Measurements from ENCODE around the gene ITPK1. TPM values are rescaled to one million over a fixed set of nuclear protein-coding genes. Genes with fewer than 3 reads are reported as not detected.

Gene ITPK1
- total RNA-seq, 1 experiment from 2014 or later, result 183 TPM

DNA sequence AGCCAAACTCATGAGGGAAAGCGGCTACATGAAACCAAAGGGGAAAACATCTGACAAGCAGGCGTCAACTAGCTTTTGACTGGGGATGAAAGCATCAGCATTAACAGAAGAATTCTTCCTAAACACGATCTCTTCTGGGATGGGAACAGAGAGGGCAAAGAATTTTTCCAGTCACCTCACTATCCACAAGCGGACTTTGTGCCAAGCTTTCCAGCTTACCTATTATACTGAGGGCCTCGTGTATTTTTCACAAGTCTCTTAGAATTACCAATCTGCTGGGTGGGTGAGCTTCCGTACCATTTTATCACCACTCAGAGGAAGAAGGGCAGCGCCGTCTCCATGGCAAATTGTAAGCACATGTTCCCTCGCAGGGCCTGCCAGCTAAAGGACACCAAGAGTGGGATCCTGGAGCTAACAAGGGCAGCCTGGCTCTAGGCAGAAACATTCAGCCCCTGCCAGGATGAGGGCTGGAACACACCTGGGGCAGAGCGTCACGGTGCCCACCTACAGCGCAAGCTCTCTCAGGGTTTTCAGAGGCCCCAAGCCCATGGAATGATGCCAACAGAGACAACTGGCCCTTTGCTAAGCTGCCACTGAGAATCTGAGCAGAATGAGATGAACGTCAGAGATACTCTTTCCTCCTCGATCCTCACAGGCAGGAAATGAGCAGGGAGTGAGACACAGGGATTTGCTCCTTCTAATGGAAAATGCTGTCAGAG lies 118.2 kb downstream of the ITPK1 start:
- no peak for DNase-seq (ENCODE audit: extremely low read depth, low read depth)

DNA sequence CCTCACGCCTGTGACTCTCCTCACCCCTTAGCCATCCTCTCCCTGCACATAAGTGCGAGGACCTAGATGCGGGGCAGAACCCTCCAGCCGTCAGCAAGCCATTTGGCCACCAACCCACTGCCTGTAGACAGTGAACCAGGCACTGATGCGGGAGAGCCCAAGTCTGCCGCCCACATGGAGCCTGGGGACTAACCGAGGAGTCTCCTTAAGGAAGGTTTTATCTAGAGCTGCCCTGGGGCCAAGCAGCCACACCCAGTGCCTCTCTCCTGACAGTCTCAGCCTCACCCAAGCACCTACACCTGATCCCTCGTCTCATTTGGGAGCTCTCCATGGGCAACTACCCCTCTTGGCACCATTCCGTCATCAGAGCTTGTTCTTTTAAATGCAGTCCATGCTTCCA lies 120.1 kb downstream of the ITPK1 start:
- DNase-seq (ENCODE audit: extremely low read depth, low read depth), result no peak

DNA sequence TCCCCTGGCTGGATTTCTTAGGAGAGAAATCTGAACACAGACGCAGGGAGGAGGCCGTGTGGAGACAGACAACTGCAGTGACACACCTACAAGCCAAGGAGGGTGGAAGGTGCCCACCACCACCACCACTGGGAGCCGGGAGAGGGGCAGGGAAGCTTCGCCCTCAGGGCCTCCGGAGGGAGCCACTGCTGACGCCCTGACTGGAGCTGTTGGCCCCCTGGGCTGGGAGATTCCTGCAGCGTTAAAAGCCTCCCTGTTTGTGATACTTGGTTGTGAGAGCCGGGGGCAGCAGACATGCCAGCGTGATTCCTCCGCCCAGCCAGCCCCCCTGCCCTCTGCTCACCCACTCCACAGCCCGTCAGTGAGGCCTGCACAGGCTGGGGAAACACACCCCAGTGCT lies 120.8 kb downstream of the ITPK1 start:
- DNase-seq (ENCODE audit: extremely low read depth, low read depth), result no peak

DNA sequence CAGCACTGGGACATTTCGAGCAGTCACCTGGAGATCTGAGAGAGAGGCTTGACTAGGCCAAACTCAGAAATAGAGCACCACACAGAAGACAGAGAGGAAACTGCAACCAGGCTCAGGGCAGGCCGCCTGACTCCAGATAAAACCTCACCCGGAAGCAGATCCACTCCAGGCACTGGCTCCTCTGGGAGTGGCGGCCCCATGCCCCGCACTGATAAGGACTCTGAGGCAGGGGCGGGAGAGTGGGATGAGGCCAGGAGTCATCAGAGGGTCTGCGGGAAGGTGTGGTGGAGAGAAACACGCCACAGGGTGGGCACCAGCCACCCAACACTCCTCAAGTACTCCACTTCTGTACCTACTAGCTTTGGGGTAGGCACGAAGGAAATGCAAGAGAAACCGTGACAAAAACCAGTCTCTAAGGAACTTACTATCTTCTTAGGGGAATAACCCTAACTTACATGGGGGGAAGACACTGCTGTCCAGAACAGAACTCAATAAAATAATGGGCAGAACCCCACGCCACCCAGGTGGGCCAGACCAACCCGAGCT lies 121.5 kb downstream of the ITPK1 start:
- no peak for DNase-seq (ENCODE audit: extremely low read depth, low read depth)

DNA sequence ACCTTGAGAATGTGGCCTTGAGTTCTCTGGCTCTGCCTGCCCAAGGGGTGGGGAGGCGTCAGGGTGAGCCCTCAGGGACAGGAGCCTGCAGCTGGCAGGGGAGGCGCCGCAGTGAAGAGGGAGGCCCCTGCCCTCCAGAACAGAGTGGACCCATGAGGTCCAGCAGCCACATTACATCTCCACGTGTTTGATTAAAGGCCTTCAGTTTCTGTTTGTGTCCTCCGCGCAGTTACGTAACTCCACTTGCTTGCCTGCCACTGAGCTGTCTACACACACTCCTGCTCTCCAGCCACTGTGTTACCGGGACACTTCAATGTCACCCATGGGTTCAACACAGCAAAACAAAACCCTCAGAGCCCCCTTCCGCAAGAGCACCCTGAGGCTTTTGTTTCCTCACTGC lies 122.4 kb downstream of the ITPK1 start:
- no peak for DNase-seq (ENCODE audit: extremely low read depth, low read depth)

DNA sequence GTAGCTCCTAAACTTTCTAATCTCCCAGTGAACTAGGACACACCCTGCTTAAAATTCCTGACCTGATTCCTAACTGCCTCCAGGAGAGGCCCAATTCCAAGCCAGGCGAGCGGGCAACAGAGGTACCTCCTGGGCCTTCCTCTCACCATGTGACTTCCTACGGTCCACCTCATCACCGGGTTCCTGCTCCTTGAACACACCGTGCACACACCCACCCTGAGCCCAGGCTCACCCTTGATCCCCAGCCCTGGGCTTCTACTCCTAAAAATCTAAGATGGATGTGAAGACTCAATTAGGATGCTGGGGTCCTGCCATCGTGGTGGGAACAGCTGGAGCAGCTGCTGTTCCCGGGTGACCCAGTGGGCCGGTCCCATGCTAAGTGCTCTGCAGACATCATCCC lies 124.2 kb downstream of the ITPK1 start:
- no peak for DNase-seq (ENCODE audit: extremely low read depth, low read depth)

DNA sequence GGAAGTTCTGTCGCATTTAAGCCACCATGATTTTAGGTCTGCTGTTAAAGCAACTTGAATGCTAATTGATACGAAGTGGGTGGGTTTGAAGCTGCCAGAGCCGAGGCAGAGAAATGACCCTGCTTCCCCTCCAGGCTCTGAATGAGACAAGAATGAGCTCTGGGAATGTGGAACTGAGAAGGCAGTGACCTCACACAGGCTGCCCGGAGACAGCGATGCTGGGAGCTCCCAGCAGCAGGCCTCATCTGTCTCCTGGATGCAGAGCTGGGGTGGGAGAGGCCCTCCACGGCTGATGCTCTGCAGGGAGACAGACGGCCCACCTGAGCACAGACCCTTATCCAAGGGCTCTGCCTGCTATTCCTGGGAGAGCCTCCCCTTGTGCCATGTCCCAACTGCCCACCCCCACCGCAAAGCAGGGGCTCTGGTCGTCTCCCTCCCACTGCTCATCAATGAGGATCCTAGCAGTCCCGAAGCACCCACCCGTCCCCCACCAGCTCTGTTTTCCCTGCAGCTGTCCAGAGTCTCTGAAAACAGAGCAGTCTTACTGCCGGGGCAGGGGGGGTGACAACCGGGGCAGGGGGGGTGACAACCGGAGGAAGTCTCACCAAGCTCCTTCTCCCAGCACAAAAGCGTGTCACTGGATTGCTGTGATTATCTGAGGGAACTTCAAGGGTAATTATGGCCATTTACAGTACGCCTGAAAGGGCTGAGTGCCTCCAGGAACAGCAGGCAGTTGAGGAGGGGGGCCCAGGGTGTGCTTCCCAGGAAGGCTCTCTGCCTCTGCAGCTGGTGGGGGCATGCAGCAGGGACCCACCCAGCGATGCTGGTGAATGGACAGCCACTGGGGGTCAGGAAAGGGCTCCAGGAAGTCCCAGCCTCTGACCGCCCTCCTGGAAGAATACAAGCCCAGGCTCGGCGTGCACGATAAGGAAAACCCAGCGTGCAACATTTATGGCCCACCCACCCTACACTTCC lies 125.0 kb downstream of the ITPK1 start:
- DNase-seq (ENCODE audit: extremely low read depth, low read depth), result no peak

DNA sequence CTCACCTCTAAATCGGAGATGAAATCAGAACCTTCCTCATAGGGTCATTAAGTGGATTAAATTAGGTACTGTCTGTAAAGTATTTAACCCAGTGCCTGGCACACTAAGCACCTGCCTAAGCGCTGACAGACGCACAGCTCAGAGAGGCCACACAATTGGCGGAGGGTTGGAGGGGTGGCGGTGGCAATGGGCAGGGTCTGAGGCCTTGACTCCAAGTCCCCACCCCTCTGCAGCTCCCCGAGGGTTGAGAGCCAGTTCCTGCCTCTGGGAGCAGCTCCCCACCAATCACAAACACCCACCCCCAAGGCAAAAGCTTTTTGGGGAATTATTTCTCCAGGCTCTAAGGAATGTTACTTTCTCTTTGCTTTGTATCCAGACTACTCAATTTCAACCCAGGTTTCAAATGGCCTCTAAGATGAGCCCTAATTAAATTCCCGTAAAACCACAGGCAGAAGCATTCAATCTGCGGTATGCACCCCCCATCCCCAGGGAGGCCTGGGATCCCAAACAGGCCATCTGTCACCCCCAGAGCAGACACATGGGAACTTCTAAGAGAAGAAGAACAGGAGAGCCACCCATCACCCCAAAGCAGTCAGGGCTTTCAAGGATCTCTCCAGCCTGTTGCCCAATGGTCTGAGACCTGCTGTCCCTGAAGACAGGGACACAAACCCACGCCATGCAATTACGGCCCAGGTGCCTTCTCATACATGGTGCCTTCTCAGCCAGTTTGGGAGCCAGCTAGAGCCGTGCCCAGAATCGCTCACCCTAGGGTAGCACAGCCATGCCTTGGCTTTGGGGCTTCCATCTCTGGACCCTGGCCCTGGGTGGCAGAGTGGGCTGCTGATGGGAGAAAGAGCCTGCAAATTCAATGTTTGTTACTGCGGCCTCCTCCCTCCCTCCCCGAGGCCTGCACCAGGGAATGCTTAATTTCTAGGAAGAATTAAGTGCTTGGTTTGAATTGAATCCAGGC lies 126.7 kb downstream of the ITPK1 start:
- no peak for DNase-seq (ENCODE audit: extremely low read depth, low read depth)

DNA sequence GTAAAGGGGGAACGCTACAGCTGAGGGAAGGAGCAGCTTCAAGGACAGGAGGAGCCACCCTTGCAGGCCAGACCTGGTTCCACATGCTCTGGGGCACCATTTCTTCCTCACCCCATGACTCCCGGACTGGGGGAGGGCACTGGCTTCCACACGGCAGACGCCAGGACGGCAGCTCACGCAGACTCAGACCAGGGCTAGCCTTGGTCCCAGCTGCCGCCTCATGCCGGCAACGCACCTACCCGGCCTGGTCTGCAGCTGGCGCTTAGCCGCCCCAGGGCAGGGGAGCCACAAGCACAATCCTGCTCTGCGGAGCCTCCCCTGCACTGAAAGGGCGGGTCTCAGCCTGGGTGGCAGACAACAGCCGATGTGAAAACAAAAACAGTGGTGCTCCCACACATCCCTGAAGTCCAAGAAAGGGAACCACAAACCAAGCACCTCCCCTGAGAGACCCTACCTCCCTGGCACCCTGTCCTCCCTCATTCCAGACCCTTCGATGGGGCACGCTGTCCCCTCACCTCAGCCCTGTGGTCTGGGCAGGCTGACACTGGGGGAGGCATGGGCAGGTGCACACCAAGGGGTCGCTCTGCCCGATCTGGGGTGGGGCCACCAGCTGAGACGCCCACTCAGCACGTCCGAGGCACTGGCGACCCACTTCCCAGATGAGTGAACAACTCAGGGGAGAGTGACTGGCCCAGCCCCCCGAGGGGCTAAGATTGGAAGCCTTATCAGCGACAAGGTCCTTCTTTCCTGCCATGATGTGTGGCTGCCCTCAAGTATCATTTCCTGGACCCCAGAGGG lies 127.8 kb downstream of the ITPK1 start:
- no peak for DNase-seq (ENCODE audit: extremely low read depth, low read depth)

DNA sequence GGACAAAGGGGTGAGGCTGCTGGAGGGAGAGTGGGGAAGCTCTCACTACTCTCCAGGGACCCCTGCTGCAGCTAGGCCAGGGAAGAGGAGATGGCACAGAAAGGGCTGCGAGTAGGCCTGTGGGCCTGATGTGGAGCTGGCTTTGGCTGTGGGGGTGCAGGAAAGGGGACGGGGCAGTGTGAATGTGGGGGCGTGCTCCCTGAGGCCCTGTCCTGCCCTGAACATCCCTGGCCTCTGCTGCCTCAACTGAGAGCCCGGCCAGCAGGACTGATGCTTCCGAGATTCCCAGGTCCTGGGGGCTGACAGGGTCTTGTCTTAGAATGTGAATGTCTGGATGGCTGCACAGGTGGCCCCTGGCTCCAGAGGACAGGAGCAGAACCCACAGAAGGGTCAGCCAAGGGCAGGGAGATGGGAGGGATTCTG lies 128.6 kb downstream of the ITPK1 start:
- DNase-seq (ENCODE audit: extremely low read depth, low read depth), result no peak

DNA sequence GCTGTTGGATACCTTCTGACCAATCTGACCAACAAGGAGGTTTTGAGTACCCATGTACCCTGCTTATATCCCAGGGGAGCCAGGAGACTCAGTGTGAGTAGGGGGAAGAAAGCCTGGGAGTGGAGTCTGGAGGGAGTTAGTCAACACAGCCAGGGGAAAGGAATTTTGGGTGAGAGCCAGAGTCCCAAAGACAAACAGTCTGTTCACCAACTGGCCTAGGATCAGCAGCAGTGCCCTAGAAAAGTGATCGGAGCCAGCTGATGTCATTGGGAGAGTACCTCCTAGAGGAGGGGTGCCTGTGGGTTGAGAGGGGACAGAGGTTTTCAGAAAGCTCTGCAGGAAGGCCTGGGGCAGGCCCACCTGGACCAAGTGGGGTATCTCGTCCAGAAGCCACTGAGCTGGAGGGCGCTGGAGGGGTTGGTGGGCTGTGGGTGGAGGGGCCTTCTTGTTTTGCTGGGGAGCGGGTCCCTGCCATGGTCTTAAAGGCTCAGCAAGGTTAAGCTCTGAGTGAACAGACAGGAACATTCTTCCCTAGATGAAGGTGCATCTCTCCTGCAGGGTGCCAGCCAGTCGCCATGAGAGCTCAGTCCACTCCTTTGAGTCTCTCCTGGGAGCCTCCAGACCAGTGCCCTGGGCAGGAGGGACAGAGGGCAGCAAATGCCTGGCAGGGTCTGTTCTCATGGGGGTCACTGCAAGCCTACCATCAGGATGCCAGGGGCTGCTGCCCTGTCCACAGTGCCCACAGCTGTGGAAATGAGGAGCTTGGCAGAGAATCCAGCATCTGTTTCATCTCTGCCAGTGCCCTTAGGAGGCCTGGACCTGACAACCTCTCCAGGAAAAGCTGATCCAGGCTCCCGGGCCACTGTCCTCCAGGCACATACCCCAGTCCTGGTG lies 129.2 kb downstream of the ITPK1 start:
- no peak for DNase-seq (ENCODE audit: extremely low read depth, low read depth)

DNA sequence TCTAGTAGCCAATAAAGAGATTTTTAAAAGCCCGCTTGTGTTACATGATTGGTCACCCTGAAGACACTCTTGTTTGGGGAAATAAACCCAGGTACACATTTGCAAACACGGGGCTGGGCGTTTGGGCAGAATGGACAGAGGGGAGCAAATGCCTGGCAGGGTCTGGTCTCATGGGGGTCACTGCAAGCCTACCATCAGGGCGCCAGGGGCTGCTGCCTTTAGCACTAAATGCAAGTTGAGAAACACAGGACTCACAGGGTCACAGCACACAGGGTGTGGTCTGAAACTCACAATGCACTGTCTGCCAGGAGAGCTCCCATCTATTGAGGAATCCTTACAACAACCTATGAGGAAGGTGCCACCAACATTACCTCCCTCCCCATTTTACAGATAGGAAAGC lies 130.2 kb downstream of the ITPK1 start:
- no peak for DNase-seq (ENCODE audit: extremely low read depth, low read depth)

DNA sequence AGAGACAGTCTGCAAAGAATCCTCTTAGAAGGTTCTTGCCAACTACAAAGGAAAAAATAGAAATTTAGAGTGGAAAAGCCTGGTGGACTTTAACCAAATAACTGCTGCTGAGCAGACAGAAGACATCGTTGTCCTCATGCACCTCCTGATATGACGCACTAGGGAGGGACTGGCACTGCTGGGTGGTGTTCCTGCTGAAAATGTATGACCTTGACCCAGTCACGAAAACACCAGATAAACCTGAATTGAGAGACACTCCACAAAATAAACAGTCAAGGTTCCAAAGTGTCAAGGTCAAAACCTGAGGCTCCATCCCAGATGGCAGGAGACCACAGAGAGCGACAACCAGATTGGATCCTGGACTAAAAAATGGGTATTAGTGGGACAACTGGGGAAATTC lies 130.8 kb downstream of the ITPK1 start:
- DNase-seq (ENCODE audit: extremely low read depth, low read depth), result no peak

DNA sequence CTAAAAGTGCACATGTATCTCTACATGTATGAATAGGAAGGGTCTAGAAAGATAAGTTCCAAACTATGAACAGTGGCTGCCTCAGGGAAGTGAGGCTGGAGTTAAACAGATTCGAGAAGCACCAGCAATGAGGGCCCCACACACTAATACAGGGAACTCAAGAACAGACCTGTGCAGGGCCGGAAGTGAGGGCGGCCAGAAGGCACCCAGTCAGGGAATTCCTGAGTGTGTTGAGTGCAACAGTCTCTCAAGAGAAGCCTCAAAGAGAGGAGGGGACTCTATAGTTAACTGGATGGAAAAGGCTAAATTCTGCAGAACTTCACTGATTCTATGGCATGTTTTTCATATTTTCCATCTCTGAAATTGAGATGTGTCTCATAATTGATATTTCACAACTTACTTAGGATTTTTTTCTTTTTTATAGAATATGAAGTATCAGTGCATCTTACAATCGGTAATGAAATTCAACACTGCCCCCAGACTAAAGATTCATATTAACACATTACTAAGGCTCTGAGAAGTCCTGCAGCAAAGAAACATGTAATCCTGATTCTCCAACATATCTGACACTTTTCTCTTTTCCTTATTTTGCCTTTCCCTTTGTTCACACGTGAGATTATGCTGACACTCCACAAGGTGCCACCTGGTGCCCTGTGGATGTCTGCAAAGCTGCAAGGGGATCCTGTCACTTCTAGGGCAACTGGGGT lies 131.5 kb downstream of the ITPK1 start:
- DNase-seq (ENCODE audit: extremely low read depth, low read depth), result no peak

DNA sequence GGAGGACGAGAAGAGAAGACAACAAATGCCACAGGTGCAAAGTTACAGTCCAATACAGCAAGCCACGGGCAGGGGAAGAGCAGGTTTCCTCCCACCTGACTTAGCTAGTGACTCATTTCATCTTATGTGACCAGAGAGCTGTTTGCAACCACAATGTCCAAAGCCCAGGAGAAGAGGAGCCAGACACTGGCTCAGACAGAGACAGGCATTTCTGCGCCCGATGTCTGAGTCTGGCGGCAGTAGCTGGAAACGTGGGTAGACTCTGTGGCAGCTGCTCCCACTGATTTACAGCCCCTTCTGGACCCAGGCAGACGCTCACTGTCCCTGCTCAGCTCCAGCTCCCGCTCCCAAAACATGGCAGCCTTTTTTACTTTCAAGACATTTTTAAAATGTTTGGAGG lies 132.8 kb downstream of the ITPK1 start:
- DNase-seq (ENCODE audit: extremely low read depth, low read depth), result no peak

DNA sequence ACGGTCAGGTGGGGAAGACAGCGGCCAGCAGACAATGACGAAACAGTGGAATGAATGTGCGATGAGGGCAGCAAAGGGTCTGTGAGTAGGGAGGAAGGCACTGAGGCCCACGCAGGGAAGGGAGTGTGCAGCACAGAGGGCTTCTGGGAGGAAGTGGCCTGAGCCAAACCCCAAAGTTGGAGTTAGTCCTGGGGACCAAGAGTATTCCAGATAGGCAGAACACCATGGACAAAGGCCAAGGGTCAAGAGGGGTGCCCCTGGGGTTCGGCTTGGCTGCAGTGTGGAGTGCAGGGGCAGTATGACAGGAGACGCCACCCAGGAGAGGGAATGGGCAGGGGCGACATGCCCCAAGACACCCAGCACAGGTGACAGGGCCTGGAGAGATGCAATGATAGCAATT lies 134.0 kb downstream of the ITPK1 start:
- DNase-seq (ENCODE audit: extremely low read depth, low read depth), result no peak

DNA sequence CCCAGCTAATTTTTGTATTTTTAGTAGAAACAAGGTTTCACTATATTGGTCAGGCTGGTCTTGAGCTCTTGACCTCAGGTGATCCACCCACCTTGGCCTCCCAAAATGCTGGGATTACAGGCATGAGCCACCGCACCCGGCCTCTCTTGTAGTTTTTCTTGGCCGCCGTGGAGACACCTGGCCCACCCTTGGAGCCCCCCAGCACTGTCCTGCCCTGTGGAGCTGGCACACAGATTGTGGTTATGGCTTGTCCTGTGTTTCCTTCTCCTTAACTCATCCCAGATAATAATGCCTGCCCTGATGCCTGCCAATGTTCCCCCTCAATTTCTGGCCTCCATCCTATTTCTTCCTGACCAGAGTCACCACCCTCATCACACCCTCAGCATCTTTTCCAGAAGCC lies 134.9 kb downstream of the ITPK1 start:
- no peak for DNase-seq (ENCODE audit: extremely low read depth, low read depth)
